Neutrophil (primary cell): Measurements from ENCODE around the gene C1QBP.
A peak's percentile ranks its signal among the peaks of the same experiment; 100 is the strongest.
"Not testable (repeated sequence)": the region's sequence is repeated elsewhere in the genome, so short reads cannot be mapped to it uniquely, and the experiment has no call there.

Experiments used
- H3K27ac ChIP-seq: fragments of 200-600 bp; sonication (generic); 2 replicates; pipeline ENCODE4 v1.5.1; 2016; ENCODE audit warnings: mild to moderate bottlenecking, moderate library complexity
- H3K27me3 ChIP-seq: fragments of 200-600 bp; sonication (generic); 2 replicates; pipeline ENCODE4 v1.6.0; 2016; ENCODE audit warnings: mild to moderate bottlenecking
- H3K36me3 ChIP-seq: fragments of 200-600 bp; sonication (generic); 2 replicates; pipeline ENCODE4 v1.5.1; 2017
- H3K4me1 ChIP-seq, 2 experiments: fragments of 200-600 bp in 1 of 2; sonication (generic) in 1 of 2; 1 replicate in 1 of 2; 2 replicates in 1 of 2; pipeline versions ENCODE4 v1.5.1 to v1.6.1; 2013 to 2016; ENCODE audit warnings: low read depth in 1 of 2, low read length in 1 of 2, mild to moderate bottlenecking in 1 of 2, moderate library complexity in 1 of 2; ENCODE audit not compliant: control insufficient read depth in 1 of 2, insufficient read depth in 1 of 2
- H3K4me3 ChIP-seq, 2 experiments: fragments of 200-600 bp in 1 of 2; sonication (generic) in 1 of 2; 1 replicate in 1 of 2; 2 replicates in 1 of 2; pipeline ENCODE4 v1.5.1; 2013 to 2016; ENCODE audit warnings: low read depth in 1 of 2, low read length in 1 of 2, mild to moderate bottlenecking in 1 of 2, moderate library complexity in 1 of 2
- H3K9me3 ChIP-seq: fragments of 200-600 bp; sonication (generic); 2 replicates; pipeline ENCODE4 v1.5.1; 2016
- CTCF ChIP-seq: fragments of 200-600 bp; sonication (generic); IDR thresholded peaks from 2 replicates; pipeline ENCODE4 v1.5.1; 2016; ENCODE audit warnings: antibody characterized with exemption

Gene C1QBP

GRCh38 chr17:5443728-5444127 lies 4.8 kb upstream of the C1QBP start:
- H3K4me3 ChIP-seq, result no peak overlapping the region
- no peak for TF ChIP-seq CTCF
- H3K36me3 ChIP-seq, result peaks cover 48% of the 10 kb centered on the region
- no peaks in the 10 kb centered on the region for H3K27me3 ChIP-seq
- no peaks in the 10 kb centered on the region for H3K9me3 ChIP-seq
- H3K27ac ChIP-seq, result no peak overlapping the region
- peaks cover 10 to 11% of the 10 kb centered on the region in 2 experiments for H3K4me1 ChIP-seq

GRCh38 chr17:5439446-5439764 lies 450 bp upstream of the C1QBP start:
- Histone ChIP-seq H3K27ac (peak overlapping the region; percentile 86), H3K27me3 (no peaks in the 10 kb centered on the region), H3K9me3 (no peaks in the 10 kb centered on the region), H3K4me1 (peaks cover 19% of the 10 kb centered on the region in 2 experiments), H3K4me3 (peak overlapping the region; percentile 69 to 85), H3K36me3 (peaks cover 25% of the 10 kb centered on the region)
- no peak for TF ChIP-seq CTCF

GRCh38 chr17:5437721-5438317 lies 1.1 kb downstream of the C1QBP start:
- no peak for TF ChIP-seq CTCF
- Histone ChIP-seq H3K27ac (no peak overlapping the region), H3K9me3 (no peaks in the 10 kb centered on the region), H3K4me3 (no peak overlapping the region), H3K4me1 (peaks cover 19% of the 10 kb centered on the region in 2 experiments), H3K27me3 (no peaks in the 10 kb centered on the region), H3K36me3 (peaks cover 25% of the 10 kb centered on the region)

GRCh38 chr17:5435781-5436315 lies 3.1 kb downstream of the C1QBP start:
- H3K27ac ChIP-seq, H3K27me3 ChIP-seq, H3K9me3 ChIP-seq, H3K4me3 ChIP-seq: not testable (repeated sequence)
- Histone ChIP-seq H3K4me1 (peaks cover 19% of the 10 kb centered on the region in 2 experiments), H3K36me3 (peaks cover 45% of the 10 kb centered on the region)

- TF ChIP-seq CTCF, result no peak
- Histone ChIP-seq H3K4me3 (no peak overlapping the region), H3K4me1 (peaks cover 19% of the 10 kb centered on the region in 2 experiments), H3K9me3 (no peaks in the 10 kb centered on the region), H3K27ac (no peak overlapping the region), H3K36me3 (peaks cover 53% of the 10 kb centered on the region), H3K27me3 (no peaks in the 10 kb centered on the region)
These were observed 4.0 kb downstream of the C1QBP start for GRCh38 chr17:5434984-5435383.

GRCh38 chr17:5431949-5432556 lies 6.9 kb downstream of the C1QBP start:
- no peaks in the 10 kb centered on the region for H3K4me1 ChIP-seq

GRCh38 chr17:5431234-5431633 lies 7.7 kb downstream of the C1QBP start:
- peaks cover 87% of the 10 kb centered on the region for H3K36me3 ChIP-seq
- H3K9me3 ChIP-seq, H3K4me1 ChIP-seq, H3K4me3 ChIP-seq, H3K27me3 ChIP-seq, H3K27ac ChIP-seq: not testable (repeated sequence)

More at GRCh38 chr17:5431949-5432556, 6.9 kb downstream of the C1QBP start:
- H3K4me3 ChIP-seq, result no peak overlapping the region
- no peaks in the 10 kb centered on the region for H3K27me3 ChIP-seq
- no peak overlapping the region for H3K27ac ChIP-seq
- no peaks in the 10 kb centered on the region for H3K9me3 ChIP-seq
- TF ChIP-seq CTCF, result no peak
- H3K36me3 ChIP-seq, result peaks cover 80% of the 10 kb centered on the region
